ENCODE measurements around the gene TRIM67.
"Not testable (repeated sequence)": the region's sequence is repeated elsewhere in the genome, so short reads cannot be mapped to it uniquely, and the experiment has no call there.

Gene TRIM67

GRCh38 chr1:231157311-231157710 lies 4.5 kb upstream of the TRIM67 start:
- DNase-seq = no peak

DNA sequence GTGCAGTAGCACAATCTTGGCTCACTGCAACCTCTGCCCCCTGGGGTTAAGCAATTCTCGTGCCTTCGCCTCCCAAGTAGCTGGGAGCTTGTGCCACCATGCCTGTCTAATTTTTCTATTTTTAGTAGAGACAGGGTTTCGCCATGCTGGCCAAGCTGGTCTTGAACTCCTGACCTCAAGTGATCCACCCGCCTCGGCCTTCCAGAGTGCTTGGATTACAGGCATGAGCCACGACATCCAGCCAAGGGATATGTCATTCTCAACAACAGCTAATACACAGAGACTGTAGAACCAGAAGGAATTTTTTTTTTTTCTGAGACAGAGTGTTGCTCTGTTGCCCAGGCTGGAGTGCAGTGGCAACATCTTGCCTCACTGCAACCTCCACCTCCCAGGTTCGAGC lies 3.7 kb upstream of the TRIM67 start:
- DNase-seq = not testable (repeated sequence)

- no peak for DNase-seq
Observed at GRCh38 chr1:231159202-231159962, 2.5 kb upstream of the TRIM67 start.

GRCh38 chr1:231159963-231160761 lies 1.7 kb upstream of the TRIM67 start:
- no peak for DNase-seq

DNA sequence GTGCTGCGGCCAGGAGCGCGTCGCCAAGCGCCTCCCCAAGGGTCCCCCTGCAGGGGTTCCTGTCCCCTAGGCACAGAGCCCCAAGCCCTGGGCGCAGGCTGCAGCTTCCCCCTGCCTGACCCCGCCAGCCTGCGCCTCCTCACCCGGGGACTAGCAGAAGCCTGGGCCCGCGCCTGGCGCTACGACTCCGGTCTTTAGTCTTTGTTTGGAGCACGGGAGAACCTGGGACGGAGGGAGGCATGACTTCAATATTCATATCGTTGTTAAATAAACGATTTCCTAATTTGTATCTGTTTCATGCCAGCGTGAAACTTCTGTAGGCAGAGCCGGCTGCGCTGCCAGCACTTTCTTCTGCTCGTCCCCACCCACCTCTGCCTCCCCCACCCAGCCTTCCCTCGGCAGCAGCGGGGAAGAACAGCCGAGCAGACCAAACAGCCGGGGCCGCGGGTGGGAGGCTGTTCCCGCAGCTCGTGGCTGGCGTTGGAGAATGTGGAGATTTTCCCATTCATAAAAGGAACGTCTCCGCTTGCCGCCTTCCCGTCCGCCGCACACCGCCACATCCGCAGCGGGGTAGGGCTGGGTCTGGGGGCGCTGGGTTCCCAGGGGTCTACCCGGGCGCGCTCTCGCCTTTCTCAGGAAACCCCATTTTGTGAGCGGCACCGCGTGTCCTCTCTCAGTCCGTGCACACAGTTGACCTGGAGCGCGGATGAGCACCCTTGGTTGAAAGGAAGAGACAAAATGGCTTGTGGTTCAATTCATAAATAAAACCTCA lies 777 bp upstream of the TRIM67 start:
- peak in 14 of 51 donors; percentile 14 to 54 (median 32) for DNase-seq

DNA sequence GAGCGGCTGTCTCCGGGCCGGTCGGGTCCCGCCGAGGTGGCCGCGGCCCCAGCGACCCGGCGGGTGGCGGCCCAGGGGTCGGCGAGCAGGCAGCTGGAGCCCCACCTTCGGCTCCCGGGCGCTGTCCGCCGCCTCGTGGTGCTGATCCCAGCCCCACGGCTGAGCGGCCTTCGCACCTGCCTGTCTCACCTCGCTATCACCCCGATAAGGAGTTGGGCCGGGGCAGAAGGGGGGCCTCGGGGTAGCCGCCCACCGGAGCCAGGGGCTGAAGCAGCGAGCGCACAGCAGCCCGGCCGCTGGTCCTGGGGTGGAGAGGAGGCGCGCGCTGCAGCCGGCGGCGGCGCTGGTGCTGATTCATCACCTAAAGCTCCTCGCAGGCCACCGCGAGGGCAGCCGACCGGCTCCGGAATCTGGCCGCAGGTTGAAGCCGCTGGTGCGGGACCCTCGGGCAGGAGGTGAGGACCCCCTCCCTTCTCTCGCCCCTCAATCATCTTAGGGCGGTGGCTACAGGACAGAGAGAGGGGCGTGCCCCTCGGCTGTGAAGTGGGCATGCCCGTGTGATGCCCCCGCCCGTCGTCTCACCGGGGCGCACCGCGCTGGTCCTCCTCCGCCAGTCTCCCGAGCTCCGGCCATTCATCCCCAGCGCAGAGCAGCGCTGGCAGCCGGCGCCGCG lies 575 bp downstream of the TRIM67 start:
- DNase-seq = peak in 10 of 51 donors; percentile 10 to 52 (median 32)

DNA sequence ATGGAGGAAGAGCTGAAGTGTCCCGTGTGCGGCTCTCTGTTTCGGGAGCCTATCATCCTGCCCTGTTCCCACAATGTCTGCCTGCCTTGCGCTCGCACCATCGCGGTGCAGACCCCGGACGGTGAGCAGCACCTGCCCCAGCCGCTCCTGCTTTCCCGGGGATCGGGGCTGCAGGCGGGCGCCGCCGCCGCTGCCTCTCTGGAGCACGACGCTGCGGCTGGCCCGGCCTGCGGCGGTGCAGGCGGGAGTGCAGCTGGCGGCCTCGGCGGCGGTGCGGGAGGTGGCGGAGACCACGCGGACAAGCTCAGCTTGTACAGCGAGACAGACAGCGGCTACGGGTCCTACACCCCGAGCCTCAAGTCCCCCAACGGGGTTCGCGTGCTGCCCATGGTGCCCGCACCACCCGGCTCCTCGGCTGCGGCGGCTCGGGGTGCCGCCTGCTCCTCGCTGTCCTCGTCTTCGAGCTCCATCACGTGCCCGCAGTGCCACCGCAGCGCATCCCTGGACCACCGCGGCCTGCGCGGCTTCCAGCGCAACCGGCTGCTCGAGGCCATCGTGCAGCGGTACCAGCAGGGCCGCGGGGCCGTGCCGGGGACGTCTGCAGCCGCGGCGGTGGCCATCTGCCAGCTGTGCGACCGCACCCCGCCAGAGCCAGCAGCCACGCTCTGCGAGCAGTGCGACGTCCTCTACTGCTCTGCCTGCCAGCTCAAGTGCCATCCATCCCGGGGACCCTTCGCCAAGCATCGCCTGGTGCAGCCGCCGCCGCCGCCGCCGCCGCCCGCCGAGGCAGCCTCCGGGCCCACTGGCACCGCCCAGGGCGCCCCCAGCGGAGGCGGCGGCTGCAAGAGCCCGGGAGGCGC lies 1.3 kb downstream of the TRIM67 start:
- DNase-seq = peak in 4 of 51 donors; percentile 25 to 42 (median 30)

DNA sequence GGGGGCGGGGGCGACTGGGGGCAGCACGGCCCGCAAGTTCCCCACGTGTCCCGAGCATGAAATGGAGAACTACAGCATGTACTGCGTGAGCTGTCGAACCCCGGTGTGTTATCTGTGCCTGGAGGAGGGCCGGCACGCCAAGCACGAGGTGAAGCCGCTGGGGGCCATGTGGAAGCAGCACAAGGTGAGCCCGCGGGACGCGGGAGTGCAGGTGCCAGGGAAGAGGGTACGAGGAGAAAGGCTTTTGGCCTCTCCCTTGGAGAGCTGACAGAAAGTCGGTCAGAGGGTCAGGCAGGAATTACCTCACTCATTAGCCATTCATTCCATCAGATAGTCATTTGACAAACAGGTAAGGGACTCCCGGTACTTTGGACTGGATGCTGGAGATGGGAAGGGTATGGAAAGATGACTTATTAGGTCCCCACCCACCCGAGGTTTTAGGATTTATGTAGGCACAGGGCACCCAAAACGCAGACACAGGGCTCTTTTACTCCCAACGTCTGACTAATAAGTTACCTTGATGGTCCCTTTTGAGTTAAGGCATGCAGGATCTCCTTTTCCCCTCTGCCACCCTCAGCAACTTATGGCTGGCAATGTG lies 2.1 kb downstream of the TRIM67 start:
- no peak for DNase-seq

- no peak for DNase-seq
Observed at GRCh38 chr1:231165371-231165770, 3.5 kb downstream of the TRIM67 start.

- DNase-seq = no peak
Observed at GRCh38 chr1:231166398-231166797, 4.5 kb downstream of the TRIM67 start.

DNA sequence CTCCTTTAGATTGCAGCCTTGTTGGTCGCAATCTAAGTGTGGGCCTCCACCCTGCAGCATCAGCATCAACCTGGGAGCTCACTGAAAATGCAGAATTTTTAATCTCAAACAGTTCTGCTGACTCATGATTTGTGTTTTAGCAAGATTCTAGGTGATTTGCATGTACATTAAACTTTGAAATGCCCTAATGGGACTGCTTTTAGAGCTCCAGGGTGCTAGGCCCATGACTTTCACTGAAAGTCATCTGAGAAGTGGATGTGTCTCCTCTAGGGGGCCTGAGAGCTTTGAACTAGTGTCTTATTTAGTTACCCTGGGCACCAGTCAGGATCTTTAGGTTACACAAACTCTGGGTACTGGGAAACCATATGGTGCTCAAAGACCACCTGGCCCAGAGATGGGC lies 9.0 kb downstream of the TRIM67 start:
- DNase-seq = no peak

DNA sequence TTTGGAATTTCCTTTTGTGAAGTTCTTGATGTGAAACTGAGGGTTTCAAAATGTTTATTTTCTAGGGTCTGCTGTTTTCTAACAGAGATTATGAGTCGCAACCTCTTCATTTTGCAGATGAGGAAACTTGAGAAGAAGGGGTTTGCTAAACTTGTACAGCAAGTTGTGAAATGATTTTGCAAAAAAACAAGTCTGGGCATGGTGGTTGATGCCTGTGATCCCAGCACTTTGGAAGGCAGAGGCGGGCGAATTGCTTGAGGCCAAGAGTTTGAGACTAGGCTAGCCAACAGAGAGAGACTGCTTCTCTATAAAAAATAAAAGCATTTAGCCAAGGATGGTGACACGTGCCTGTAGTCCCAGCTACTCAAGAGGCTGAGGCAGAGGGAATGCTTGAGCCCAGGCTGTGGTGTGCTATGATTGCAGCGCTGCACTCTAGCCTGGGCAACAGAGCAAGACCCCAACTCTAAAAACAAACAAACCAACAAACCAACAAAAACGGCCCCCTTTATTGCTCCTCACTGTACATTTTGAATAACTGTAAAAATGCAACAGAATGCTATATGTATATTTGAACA lies 9.9 kb downstream of the TRIM67 start:
- DNase-seq = no peak

GRCh38 chr1:231172411-231172810 lies 10.6 kb downstream of the TRIM67 start:
- no peak for DNase-seq

DNA sequence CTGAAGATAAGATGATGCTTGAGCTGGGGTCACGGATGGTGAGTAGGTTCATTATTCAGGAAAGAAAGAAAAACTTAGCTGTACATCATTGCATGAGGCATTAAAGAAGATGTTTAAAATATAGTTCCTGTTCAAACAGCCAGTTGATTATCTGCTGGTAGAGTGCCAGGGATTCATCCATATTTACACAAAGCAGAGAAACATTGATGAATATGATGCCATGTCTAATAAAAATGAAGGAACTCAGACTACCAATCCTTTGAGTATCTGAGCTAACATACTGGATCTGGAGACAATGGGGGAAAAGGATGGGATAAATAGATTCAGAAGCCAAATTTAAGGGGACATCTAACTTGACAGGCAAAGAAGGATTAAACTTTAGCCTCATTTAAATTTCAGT lies 14.6 kb downstream of the TRIM67 start:
- DNase-seq = no peak

DNA sequence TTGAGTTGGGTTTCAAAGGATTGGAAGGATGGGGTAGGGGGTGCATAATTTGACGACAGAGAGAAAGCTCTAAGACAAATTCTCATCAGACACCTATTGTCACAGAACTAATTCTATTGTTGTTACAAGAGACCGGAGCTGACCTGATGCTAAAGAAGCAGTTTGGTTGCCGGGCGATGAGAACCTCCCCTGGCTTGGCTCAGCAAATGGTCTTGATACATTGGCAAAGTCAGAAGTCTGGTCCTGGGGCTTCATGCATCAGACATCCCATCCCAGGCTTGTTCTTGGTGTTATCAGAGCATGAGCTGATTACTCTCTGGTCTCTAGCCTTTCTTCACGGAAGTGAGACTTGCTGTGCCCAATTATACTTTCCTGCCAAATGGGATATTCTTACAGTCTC lies 15.4 kb downstream of the TRIM67 start:
- no peak for DNase-seq

GRCh38 chr1:231177936-231178335 lies 16.1 kb downstream of the TRIM67 start:
- DNase-seq = no peak

- DNase-seq = no peak
Observed at GRCh38 chr1:231178970-231179369, 17.1 kb downstream of the TRIM67 start.

- no peak for DNase-seq
Observed at GRCh38 chr1:231180034-231180433, 18.2 kb downstream of the TRIM67 start.

DNA sequence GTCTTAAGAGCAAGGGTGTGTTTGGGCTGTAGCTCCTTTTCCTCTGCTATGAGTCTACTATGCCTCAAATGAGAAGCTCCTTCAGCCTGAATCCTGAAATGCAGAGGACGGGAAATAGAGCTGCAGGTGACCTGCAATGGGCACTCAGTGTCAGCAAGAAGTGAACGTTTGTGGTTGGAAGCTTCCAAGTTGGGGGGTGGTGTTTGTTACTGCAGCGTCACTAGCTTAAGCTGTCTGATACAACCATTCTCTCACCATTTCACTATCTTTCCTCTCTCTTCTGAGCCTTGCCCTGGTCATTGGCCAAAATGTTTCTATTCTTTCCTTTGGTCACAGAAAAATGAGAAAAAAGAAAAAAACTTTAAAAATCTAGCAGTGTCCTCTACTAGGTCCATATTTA lies 19.4 kb downstream of the TRIM67 start:
- no peak for DNase-seq

DNA sequence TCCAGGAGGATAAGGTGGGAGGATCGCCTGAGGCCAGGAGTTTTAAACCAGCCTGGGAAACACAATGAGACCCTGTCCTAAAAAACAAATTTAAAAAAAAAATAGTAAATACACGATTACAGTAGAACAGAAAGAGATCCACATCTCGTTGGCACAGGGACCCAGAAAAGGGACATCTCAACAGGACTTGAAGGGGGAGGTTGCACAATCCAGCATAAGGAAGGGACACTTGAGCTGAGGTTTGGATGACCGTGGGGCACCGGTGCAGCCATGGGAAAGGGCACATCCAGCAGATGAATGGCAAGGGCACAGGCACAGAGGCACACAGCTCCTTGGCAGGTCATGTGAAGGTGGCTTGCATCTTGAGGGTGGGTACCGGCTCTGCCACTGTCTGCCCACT lies 20.5 kb downstream of the TRIM67 start:
- DNase-seq = no peak

Measured in hypothalamus (tissue), 51 donors.